GM23338 (cell line): ENCODE measurements around the gene DNAH6. TPM values are rescaled to one million over a fixed set of nuclear protein-coding genes. Genes with fewer than 3 reads are reported as not detected.
A peak's percentile ranks its signal among the peaks of the same experiment; 100 is the strongest.

Source experiments
- ATAC-seq: fragments of 200-7000 bp; cut with Tn5 transposase; 3 replicates; pipeline ENCODE4 v1.9.1; 2020
- DNase-seq: peaks from one replicate; pipeline ENCODE4 v3.0.0-alpha.2; 2015; ENCODE audit warnings: low spot score
- H2AFZ ChIP-seq: fragments of 200-600 bp; sonication (generic); 2 replicates; pipeline ENCODE4 v1.8.0; 2016; ENCODE audit warnings: antibody characterized with exemption, mild to moderate bottlenecking, moderate library complexity
- H3F3A ChIP-seq: fragments of 200-600 bp; sonication (generic); replicated peaks from 2 replicates; pipeline ENCODE4 v1.8.0; 2017; ENCODE audit warnings: antibody characterized with exemption, mixed run types, low read depth
- H3K27ac ChIP-seq: fragments of 200-600 bp; sonication (generic); 2 replicates; pipeline ENCODE4 v1.6.1; 2016; ENCODE audit warnings: low read depth
- H3K27me3 ChIP-seq: fragments of 200-600 bp; sonication (generic); 2 replicates; pipeline ENCODE4 v1.8.0; 2016; ENCODE audit warnings: mild to moderate bottlenecking, mixed run types, moderate library complexity; ENCODE audit not compliant: insufficient read depth
- H3K36me3 ChIP-seq: fragments of 200-600 bp; sonication (generic); 2 replicates; pipeline ENCODE4 v1.8.0; 2016; ENCODE audit warnings: mild to moderate bottlenecking; ENCODE audit not compliant: insufficient read depth
- H3K4me1 ChIP-seq: fragments of 200-600 bp; sonication (generic); 2 replicates; pipeline ENCODE4 v1.8.0; 2016; ENCODE audit warnings: mild to moderate bottlenecking, moderate library complexity; ENCODE audit not compliant: insufficient read depth
- H3K4me2 ChIP-seq: fragments of 200-600 bp; sonication (generic); 2 replicates; pipeline ENCODE4 v1.7.1; 2017; ENCODE audit warnings: mixed run types
- H3K4me3 ChIP-seq: fragments of 200-600 bp; sonication (generic); 2 replicates; pipeline ENCODE4 v1.6.1; 2016; ENCODE audit warnings: mixed run types
- H3K79me2 ChIP-seq: fragments of 200-600 bp; sonication (generic); replicated peaks from 2 replicates; pipeline ENCODE4 v1.8.0; 2017; ENCODE audit warnings: mild to moderate bottlenecking; ENCODE audit not compliant: insufficient read depth
- H3K9me2 ChIP-seq: fragments of 200-600 bp; sonication (generic); 2 replicates; pipeline ENCODE4 v1.8.0; 2017; ENCODE audit not compliant: insufficient read depth
- H4K20me1 ChIP-seq: fragments of 200-600 bp; sonication (generic); replicated peaks from 2 replicates; pipeline ENCODE4 v1.8.0; 2017; ENCODE audit warnings: mild to moderate bottlenecking; ENCODE audit not compliant: insufficient read depth
- H3K27ac Mint-ChIP-seq: 2 replicates; pipeline ENCODE4 v1.8.0; 2020; ENCODE audit warnings: inconsistent platforms, mild to moderate bottlenecking, moderate library complexity, mixed read lengths
- H3K27me3 Mint-ChIP-seq: 3 replicates; pipeline ENCODE4 v1.8.0; 2022; ENCODE audit warnings: low read depth, mild to moderate bottlenecking, moderate library complexity, mixed read lengths, inconsistent platforms; ENCODE audit not compliant: insufficient read depth, poor library complexity
- H3K36me3 Mint-ChIP-seq: 3 replicates; pipeline ENCODE4 v1.8.0; 2021; ENCODE audit warnings: low read depth, mild to moderate bottlenecking, inconsistent platforms, moderate library complexity, mixed read lengths
- H3K4me1 Mint-ChIP-seq: 3 replicates; pipeline ENCODE4 v1.8.0; 2020; ENCODE audit warnings: mild to moderate bottlenecking, inconsistent platforms, mixed read lengths
- H3K4me3 Mint-ChIP-seq: 3 replicates; pipeline ENCODE4 v1.8.0; 2021; ENCODE audit warnings: moderate library complexity, mild to moderate bottlenecking, inconsistent platforms, mixed read lengths
- H3K9me3 Mint-ChIP-seq: 3 replicates; pipeline ENCODE4 v1.8.0; 2020; ENCODE audit warnings: moderate library complexity, mild to moderate bottlenecking, inconsistent platforms, mixed read lengths
- JUNB ChIP-seq: IDR thresholded peaks from one replicate; pipeline ENCODE4 v1.6.1; 2016; ENCODE audit warnings: antibody characterized with exemption; ENCODE audit not compliant: unreplicated experiment
- NANOG ChIP-seq: IDR thresholded peaks from 2 replicates; pipeline ENCODE4 v1.6.1; 2016; ENCODE audit warnings: antibody characterized with exemption, borderline replicate concordance
- POLR2AphosphoS5 ChIP-seq: IDR thresholded peaks from 2 replicates; pipeline ENCODE4 v1.6.1; 2016; ENCODE audit warnings: antibody characterized with exemption, low read depth
- STAT1 ChIP-seq: IDR thresholded peaks from one replicate; pipeline ENCODE4 v1.6.1; 2016; ENCODE audit warnings: antibody characterized with exemption; ENCODE audit not compliant: unreplicated experiment
- ZNF114 ChIP-seq: fragments of 250-450 bp; sonication (Bioruptor Pico); IDR thresholded peaks from 2 replicates; pipeline ENCODE4 v1.5.0; 2020; ENCODE audit warnings: mild to moderate bottlenecking, moderate library complexity
- ZNF462 ChIP-seq: fragments of 250-450 bp; sonication (Bioruptor Pico); IDR thresholded peaks from 2 replicates; pipeline ENCODE4 v1.5.0; 2020; ENCODE audit warnings: mild to moderate bottlenecking, moderate library complexity
- polyA plus RNA-seq: library from polyadenylated mRNA; unstranded; fragments of >200 nt; fragmentation: Nextera tagmentation; extraction: Ambion mirVana; gene quantifications from 2 replicates; pipeline ENCODE4 v1.2.1, GENCODE V29; 2016
- total RNA-seq: library from RNA; depleted of rRNA; stranded (reverse); fragments of >200 nt; shearing (Covaris generic); gene quantifications from 2 replicates; pipeline ENCODE4 v1.2.3, GENCODE V29; 2014
- TF ChIP-seq, protein P1 (sequence below): IDR thresholded peaks from one replicate; pipeline ENCODE4 v1.6.1; 2018; ENCODE audit warnings: antibody characterized with exemption; ENCODE audit not compliant: unreplicated experiment
- TF ChIP-seq, protein P2 (sequence below), 2 experiments: fragments of 200-600 bp in 1 of 2; sonication (generic) in 1 of 2; conservative IDR thresholded peaks; 2 replicates each; pipeline versions ENCODE4 v1.5.1 to v1.6.1; 2016 to 2017; ENCODE audit warnings: antibody characterized with exemption in 2 of 2, low read depth in 2 of 2, mild to moderate bottlenecking in 2 of 2, moderate library complexity in 1 of 2

DNAH6 gene
- total and polyA plus RNA-seq, 2 experiments from 2014 or later: 0.27 to 0.31 TPM

DNA sequence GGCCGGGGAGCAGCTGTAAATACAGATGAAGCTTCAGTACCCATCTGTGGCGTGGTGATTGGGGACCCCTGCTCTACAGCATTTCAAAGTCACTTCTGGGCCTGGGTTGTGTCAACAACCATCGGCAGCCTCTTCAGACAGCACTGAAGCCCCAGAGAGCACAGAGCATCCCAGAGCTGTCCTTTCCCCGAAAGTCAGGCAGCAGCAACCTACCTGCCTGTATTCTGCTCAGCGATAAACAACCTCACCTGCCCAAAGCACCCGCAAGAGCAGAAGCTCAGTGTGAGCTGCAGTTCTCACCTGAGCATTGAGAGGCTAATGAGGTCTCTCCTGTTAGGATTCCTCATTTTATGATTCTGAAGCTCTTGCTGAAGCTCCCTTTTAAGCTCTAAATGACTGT is 345.2 kb downstream of the DNAH6 start (continued):
- TF ChIP-seq, protein P1, sequence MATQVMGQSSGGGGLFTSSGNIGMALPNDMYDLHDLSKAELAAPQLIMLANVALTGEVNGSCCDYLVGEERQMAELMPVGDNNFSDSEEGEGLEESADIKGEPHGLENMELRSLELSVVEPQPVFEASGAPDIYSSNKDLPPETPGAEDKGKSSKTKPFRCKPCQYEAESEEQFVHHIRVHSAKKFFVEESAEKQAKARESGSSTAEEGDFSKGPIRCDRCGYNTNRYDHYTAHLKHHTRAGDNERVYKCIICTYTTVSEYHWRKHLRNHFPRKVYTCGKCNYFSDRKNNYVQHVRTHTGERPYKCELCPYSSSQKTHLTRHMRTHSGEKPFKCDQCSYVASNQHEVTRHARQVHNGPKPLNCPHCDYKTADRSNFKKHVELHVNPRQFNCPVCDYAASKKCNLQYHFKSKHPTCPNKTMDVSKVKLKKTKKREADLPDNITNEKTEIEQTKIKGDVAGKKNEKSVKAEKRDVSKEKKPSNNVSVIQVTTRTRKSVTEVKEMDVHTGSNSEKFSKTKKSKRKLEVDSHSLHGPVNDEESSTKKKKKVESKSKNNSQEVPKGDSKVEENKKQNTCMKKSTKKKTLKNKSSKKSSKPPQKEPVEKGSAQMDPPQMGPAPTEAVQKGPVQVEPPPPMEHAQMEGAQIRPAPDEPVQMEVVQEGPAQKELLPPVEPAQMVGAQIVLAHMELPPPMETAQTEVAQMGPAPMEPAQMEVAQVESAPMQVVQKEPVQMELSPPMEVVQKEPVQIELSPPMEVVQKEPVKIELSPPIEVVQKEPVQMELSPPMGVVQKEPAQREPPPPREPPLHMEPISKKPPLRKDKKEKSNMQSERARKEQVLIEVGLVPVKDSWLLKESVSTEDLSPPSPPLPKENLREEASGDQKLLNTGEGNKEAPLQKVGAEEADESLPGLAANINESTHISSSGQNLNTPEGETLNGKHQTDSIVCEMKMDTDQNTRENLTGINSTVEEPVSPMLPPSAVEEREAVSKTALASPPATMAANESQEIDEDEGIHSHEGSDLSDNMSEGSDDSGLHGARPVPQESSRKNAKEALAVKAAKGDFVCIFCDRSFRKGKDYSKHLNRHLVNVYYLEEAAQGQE: no peak
- TF ChIP-seq NANOG (no peak), ZNF462 (no peak)

GRCh38 chr2:84862006-84862405 is 345.7 kb downstream of the DNAH6 start:
- DNase-seq (no peak), ATAC-seq (no peak)
- Histone ChIP-seq H3K79me2 (no peaks in the 10 kb centered on the region), H3K27me3 (peaks cover 10% of the 10 kb centered on the region), H4K20me1 (no peaks in the 10 kb centered on the region; the same call in 1 of the 2 replicates), H3K36me3 (no peaks in the 10 kb centered on the region), H3K4me1 (peaks cover 5% of the 10 kb centered on the region; the same call in 1 of the 2 replicates), H3K4me3 (no peak overlapping the region), H3K9me2 (peaks cover under 1% of the 10 kb centered on the region; the same call in 1 of the 2 replicates), H2AFZ (no peak overlapping the region), H3K4me2 (0 out of 2 replicates have a peak overlapping the region, but pooled peaks have one; percentile 20), H3K27ac (no peak overlapping the region), H3F3A (no peaks in the 10 kb centered on the region)
- H3K27me3 Mint-ChIP-seq: peaks cover 18% of the 10 kb centered on the region
- H3K9me3 Mint-ChIP-seq: no peaks in the 10 kb centered on the region; the same call in 2 of the 3 replicates
- H3K4me3 Mint-ChIP-seq: no peak overlapping the region
- peaks cover 10% of the 10 kb centered on the region for H3K4me1 Mint-ChIP-seq
- H3K36me3 Mint-ChIP-seq: no peaks in the 10 kb centered on the region
- no peak overlapping the region for H3K27ac Mint-ChIP-seq
- TF ChIP-seq, protein P1: no peak
- TF ChIP-seq, protein P2, sequence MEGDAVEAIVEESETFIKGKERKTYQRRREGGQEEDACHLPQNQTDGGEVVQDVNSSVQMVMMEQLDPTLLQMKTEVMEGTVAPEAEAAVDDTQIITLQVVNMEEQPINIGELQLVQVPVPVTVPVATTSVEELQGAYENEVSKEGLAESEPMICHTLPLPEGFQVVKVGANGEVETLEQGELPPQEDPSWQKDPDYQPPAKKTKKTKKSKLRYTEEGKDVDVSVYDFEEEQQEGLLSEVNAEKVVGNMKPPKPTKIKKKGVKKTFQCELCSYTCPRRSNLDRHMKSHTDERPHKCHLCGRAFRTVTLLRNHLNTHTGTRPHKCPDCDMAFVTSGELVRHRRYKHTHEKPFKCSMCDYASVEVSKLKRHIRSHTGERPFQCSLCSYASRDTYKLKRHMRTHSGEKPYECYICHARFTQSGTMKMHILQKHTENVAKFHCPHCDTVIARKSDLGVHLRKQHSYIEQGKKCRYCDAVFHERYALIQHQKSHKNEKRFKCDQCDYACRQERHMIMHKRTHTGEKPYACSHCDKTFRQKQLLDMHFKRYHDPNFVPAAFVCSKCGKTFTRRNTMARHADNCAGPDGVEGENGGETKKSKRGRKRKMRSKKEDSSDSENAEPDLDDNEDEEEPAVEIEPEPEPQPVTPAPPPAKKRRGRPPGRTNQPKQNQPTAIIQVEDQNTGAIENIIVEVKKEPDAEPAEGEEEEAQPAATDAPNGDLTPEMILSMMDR (conservative IDR thresholded peaks at IDR 0.05; ENCODE audit: low read depth in 2 of 2): no peak
- TF ChIP-seq JUNB: no peak
- no peak for TF ChIP-seq ZNF114 (CRISPR knock-in tag)
- no peak for TF ChIP-seq STAT1
- TF ChIP-seq POLR2AphosphoS5: no peak
